Ascending aorta (tissue), 2 donors: ENCODE measurements around the gene SHROOM1. TPM values are rescaled to one million over a fixed set of nuclear protein-coding genes. Genes with fewer than 3 reads are reported as not detected.

Source experiments
- DNase-seq, 2 donors: peaks; one replicate each; pipeline ENCODE4 v3.0.0-alpha.2; 2019; ENCODE audit warnings: low spot score in 2 of 2
- H3K27ac ChIP-seq, 2 donors: fragments of 200-600 bp; sonication (generic); one replicate each; pipeline ENCODE4 v1.5.1; 2016 to 2017; ENCODE audit warnings: mild to moderate bottlenecking in 1 of 2
- H3K27me3 ChIP-seq: fragments of 200-600 bp; sonication (generic); one replicate; pipeline ENCODE4 v1.5.1; 2017
- H3K36me3 ChIP-seq, 2 donors: fragments of 200-600 bp; sonication (generic); one replicate each; pipeline ENCODE4 v1.5.1; 2016
- H3K4me1 ChIP-seq, 2 donors: fragments of 200-600 bp; sonication (generic); one replicate each; pipeline ENCODE4 v1.5.1; 2016 to 2017; ENCODE audit warnings: mild to moderate bottlenecking in 1 of 2
- H3K4me3 ChIP-seq, 2 donors: fragments of 200-600 bp; sonication (generic); one replicate each; pipeline ENCODE4 v1.5.1; 2016 to 2017; ENCODE audit warnings: mild to moderate bottlenecking in 1 of 2
- H3K9me3 ChIP-seq, 2 donors: fragments of 200-600 bp; sonication (generic); one replicate each; pipeline ENCODE4 v1.5.1; 2016
- CTCF ChIP-seq, 3 experiments: fragments of 200-600 bp in 2 of 3; fragments of 450-650 bp in 1 of 3; sonication (generic) in 2 of 3; IDR thresholded peaks; one replicate each; pipeline ENCODE4 v1.5.1; 2016 to 2019; ENCODE audit warnings: antibody characterized with exemption in 3 of 3, mild to moderate bottlenecking in 1 of 3, moderate library complexity in 1 of 3
- intact Hi-C: fragments of 100-400 bp; cut with DNase I; formaldehyde crosslinking; loops from one replicate; pipeline ENCODE4 v1.15.1; 2023
- total RNA-seq: library from RNA; depleted of rRNA; stranded (reverse); fragments of >200 nt; gene quantifications from one replicate; pipeline ENCODE4 v1.1.0, GENCODE V29; 2016

The SHROOM1 gene
- total RNA-seq, 1 donor from 2014 or later: 49.4 TPM

DNA sequence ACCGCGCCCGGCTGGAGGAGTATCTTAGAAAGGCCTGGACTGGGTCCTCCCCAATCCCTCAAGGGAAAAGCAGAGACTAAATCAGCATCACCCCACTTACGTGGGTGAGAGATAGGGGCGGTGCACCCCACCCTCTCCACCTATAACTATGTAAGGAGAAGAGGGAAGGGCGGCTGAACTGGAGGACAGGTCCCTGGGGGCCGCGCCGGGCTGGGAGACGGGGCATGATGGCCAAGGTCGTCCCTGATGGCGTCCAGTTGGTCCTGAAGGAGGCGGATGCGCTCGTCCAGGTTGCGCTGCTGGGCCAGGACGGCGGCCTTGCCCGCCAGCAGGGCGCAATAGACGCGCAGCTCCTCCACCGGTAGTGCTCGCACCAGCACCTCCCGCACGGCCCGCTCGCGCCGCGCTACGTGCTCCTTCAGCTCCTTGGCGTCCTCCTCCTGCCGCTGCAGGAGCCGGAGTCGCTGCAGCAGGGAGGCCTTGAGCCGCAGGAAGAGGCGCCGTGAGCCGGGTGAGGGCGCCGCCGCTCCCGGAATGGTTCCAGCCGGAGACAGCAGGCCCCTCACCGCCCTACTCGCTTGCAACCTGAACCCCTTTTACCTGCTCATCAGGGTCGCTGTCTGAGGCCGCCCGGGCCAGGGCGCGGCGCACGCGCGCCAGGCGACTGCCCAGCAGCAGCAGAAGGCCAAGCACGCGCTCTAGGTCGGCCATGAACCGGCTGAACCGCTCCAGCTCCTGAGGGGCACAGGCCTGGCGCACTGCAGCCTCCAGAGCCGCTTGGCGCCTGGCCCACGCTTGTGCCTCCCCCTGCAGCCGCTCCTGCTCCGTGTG is 7.6 kb downstream of the SHROOM1 start:
- Histone ChIP-seq H3K9me3 (no peaks in the 10 kb centered on the region), H3K4me1 (peaks cover 5 to 8% of the 10 kb centered on the region in 2 donors), H3K36me3 (no peaks in the 10 kb centered on the region), H3K4me3 (peak overlapping the region; percentile 35 to 63), H3K27ac (no peak overlapping the region), H3K27me3 (no peaks in the 10 kb centered on the region)
- intact Hi-C loops: loop anchor here (5.0 kb wide), 1 partner anchor 166 kb away; the partner anchor contains the start of gene IL13
- TF ChIP-seq CTCF (IDR thresholded peaks at IDR 0.05): peak in 2 of 3 experiments; percentile 9 to 16
- DNase-seq: no peak

- no peak overlapping the region for H3K27ac ChIP-seq
- intact Hi-C loops: loop anchor here (2.0 to 5.0 kb wide), 3 partner anchors 45 to 164 kb away; partner anchors contain the start of genes CCNI2, IL13 and SEPTIN8
- no peaks in the 10 kb centered on the region for H3K36me3 ChIP-seq
- H3K4me1 ChIP-seq: peaks cover 5 to 8% of the 10 kb centered on the region in 2 donors
- no peaks in the 10 kb centered on the region for H3K27me3 ChIP-seq
- no peak for TF ChIP-seq CTCF (IDR thresholded peaks at IDR 0.05)
- no peak overlapping the region for H3K4me3 ChIP-seq
- no peak for DNase-seq
- no peaks in the 10 kb centered on the region for H3K9me3 ChIP-seq
Measured at GRCh38 chr5:132821791-132822190, 8.7 kb downstream of the SHROOM1 start.

GRCh38 chr5:132821350-132821749 is 9.1 kb downstream of the SHROOM1 start:
- Histone ChIP-seq H3K9me3 (no peaks in the 10 kb centered on the region), H3K4me3 (no peak overlapping the region), H3K27ac (no peak overlapping the region), H3K36me3 (no peaks in the 10 kb centered on the region), H3K4me1 (peaks cover 5 to 8% of the 10 kb centered on the region in 2 donors), H3K27me3 (no peaks in the 10 kb centered on the region)
- DNase-seq: no peak
- intact Hi-C loops: loop anchor here (2.0 to 5.0 kb wide), 3 partner anchors 45 to 164 kb away; partner anchors contain the start of genes CCNI2, IL13 and SEPTIN8
- no peak for TF ChIP-seq CTCF (IDR thresholded peaks at IDR 0.05)

- Histone ChIP-seq H3K9me3 (no peaks in the 10 kb centered on the region), H3K36me3 (no peaks in the 10 kb centered on the region), H3K27me3 (no peaks in the 10 kb centered on the region), H3K4me1 (peaks cover 5 to 8% of the 10 kb centered on the region in 2 donors), H3K4me3 (no peak overlapping the region), H3K27ac (no peak overlapping the region)
- peak; percentile 46 to 96 for DNase-seq
- peak; percentile 88 to 93 (median 93) for TF ChIP-seq CTCF (IDR thresholded peaks at IDR 0.05)
- intact Hi-C loops: loop anchor here (2.0 to 5.0 kb wide), 3 partner anchors 43 to 163 kb away; partner anchors contain the start of genes CCNI2, IL13 and SEPTIN8
Measured at GRCh38 chr5:132820162-132820754, 10.2 kb downstream of the SHROOM1 start.

DNA sequence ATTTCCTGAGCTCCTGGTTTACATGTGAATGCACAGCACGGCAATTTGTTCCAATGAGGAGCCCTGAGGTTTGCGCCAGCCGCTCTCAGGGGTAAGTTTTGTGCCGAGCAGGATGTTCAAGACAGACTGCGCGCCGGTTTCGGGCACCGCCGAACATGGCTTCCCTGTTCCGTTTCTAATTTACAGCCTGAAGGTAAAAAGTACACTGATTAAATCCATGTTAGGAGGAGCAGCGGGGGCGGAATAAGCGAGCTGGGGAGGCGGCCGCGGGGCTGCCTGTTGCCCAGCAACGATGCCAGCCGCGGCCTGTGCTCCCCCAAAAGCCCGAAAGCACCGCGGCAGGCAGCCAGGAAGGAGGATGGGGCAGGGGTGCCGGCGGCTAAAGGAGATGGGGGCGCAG is 11.0 kb downstream of the SHROOM1 start:
- H3K4me1 ChIP-seq: peaks cover 5 to 8% of the 10 kb centered on the region in 2 donors
- no peaks in the 10 kb centered on the region for H3K9me3 ChIP-seq
- no peaks in the 10 kb centered on the region for H3K36me3 ChIP-seq
- no peak for TF ChIP-seq CTCF (IDR thresholded peaks at IDR 0.05)
- no peak overlapping the region for H3K27ac ChIP-seq
- intact Hi-C loops: no loop called here
- peak in 1 of 2 donors; percentile 55 for DNase-seq
- H3K27me3 ChIP-seq: no peaks in the 10 kb centered on the region
- no peak overlapping the region for H3K4me3 ChIP-seq
